GM12878 (cell line): ENCODE data around the gene MOCS1. TPM values are rescaled to one million over a fixed set of nuclear protein-coding genes. Genes with fewer than 3 reads are reported as not detected.
A peak's percentile ranks its signal among the peaks of the same experiment; 100 is the strongest.

Experiments
- BCL11A ChIP-seq: IDR thresholded peaks from 2 replicates; pipeline ENCODE4 v1.6.1; 2011; ENCODE audit warnings: low read depth, low read length
- BHLHE40 ChIP-seq, 2 experiments: fragments of 450-650 bp in 1 of 2; IDR thresholded peaks; 2 replicates each; pipeline ENCODE4 v1.6.1; 2011 to 2017; ENCODE audit warnings: low read depth in 2 of 2, borderline replicate concordance in 1 of 2, improper control_type of control experiment in 1 of 2, low read length in 1 of 2, mild to moderate bottlenecking in 1 of 2
- CREM ChIP-seq: IDR thresholded peaks from 2 replicates; pipeline ENCODE4 v1.6.1; 2014; ENCODE audit warnings: antibody characterized with exemption, low read depth
- HCFC1 ChIP-seq: fragments of 150-350 bp; IDR thresholded peaks from 2 replicates; pipeline ENCODE4 v1.6.1; 2014; ENCODE audit warnings: low read length
- HDGF ChIP-seq: fragments of 450-650 bp; IDR thresholded peaks from 2 replicates; pipeline ENCODE4 v1.6.1; 2016; ENCODE audit warnings: antibody characterized with exemption
- NFXL1 ChIP-seq: fragments of 450-650 bp; IDR thresholded peaks from 2 replicates; pipeline ENCODE4 v1.6.1; 2017; ENCODE audit warnings: antibody characterized with exemption, mild to moderate bottlenecking, borderline replicate concordance
- NR2C1 ChIP-seq: fragments of 450-650 bp; IDR thresholded peaks from 2 replicates; pipeline ENCODE4 v1.6.1; 2017; ENCODE audit warnings: antibody characterized with exemption, mild to moderate bottlenecking, moderate library complexity
- RBBP5 ChIP-seq: fragments of 200-600 bp; sonication (generic); conservative IDR thresholded peaks from 2 replicates; pipeline ENCODE4 v1.6.1; 2016
- ZNF274 ChIP-seq: IDR thresholded peaks from one replicate; pipeline ENCODE4 v1.8.0; 2011; ENCODE audit not compliant: insufficient read length, insufficient read depth
- polyA plus RNA-seq, 11 experiments: library from polyadenylated mRNA; depleted of rRNA in 4 of 11; unstranded in 6 of 11; stranded (reverse) in 5 of 11; fragments of >200 nt; fragmentation: Nextera tagmentation in 4 of 11; fragmentation: Illumina TruSeq in 1 of 11; extraction: Ambion mirVana in 4 of 11; extraction: Trizol in 1 of 11; gene quantifications; 1 replicate in 1 of 11; 2 replicates in 10 of 11; pipeline versions ENCODE4 v1.2.1 to v1.2.3, GENCODE V29; 2011 to 2016; ENCODE audit warnings: inconsistent platforms in 2 of 11, missing spikeins in 2 of 11, low read depth in 1 of 11
- total RNA-seq, 4 experiments: library from RNA; depleted of rRNA in 3 of 4; stranded (reverse); fragments of >200 nt in 3 of 4; fragmentation: Illumina TruSeq in 1 of 4; extraction: Trizol in 1 of 4; gene quantifications; 2 replicates each; pipeline versions ENCODE4 v1.2.1 to v1.2.3, GENCODE V29; 2013 to 2021
- TF ChIP-seq, protein P1 (sequence below): fragments of 450-650 bp; IDR thresholded peaks from 2 replicates; pipeline ENCODE4 v1.6.1; 2014; ENCODE audit warnings: mild to moderate bottlenecking
- TF ChIP-seq, protein P2 (sequence below): fragments of 450-650 bp; formaldehyde crosslinking; IDR thresholded peaks from 2 replicates; pipeline ENCODE4 v1.5.0; 2022; ENCODE audit warnings: mild to moderate bottlenecking, missing genetic modification characterization
- TF ChIP-seq, protein P3 (sequence below): fragments of 150-350 bp; IDR thresholded peaks from 2 replicates; pipeline ENCODE4 v1.6.1; 2014; ENCODE audit warnings: mild to moderate bottlenecking, low read depth, low read length
- TF ChIP-seq, protein P4 (sequence below): fragments of 450-650 bp; IDR thresholded peaks from 2 replicates; pipeline ENCODE4 v1.6.1; 2017; ENCODE audit warnings: mild to moderate bottlenecking, moderate library complexity
- TF ChIP-seq, protein P5 (sequence below): IDR thresholded peaks from 2 replicates; pipeline ENCODE4 v1.6.1; 2012; ENCODE audit warnings: low read depth, low read length, improper control_type of control experiment

The MOCS1 gene
- total and polyA plus RNA-seq, 10 of the 15 experiments (the other 5 are each of a cell fraction or from before 2014, with no cell fraction given) = 0.02 to 5.4 (median 0.16) TPM; not detected in 2

DNA sequence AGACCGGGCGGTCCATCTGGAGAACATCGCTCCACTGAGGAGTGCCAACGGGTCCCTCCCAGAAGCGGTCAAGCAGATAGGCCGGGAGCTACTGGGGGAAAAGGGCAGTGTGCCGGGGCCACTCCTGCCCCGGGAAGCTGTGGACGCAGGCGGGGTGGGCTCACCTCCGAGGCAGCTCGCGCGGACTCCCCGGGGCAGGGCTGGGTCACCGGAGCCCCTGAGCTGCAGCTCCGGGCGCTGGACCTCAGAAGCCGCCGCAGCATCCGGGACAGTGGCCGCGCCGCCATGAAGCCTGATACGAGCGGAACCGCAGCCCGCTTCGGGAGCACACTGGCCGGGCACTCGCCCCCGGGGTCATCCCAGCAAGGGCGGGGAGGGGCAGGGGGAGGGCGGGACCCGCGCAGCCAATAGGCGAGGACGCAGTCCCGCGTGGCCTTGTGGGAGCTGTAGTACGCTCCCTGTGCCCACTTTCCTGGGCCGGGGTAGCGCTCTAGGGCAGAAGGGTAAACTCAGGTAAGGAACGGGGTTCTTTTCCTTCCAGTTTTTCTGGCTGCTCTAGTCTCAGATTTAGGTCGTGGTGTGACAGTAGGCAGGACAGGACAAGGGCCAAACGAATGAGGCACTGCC is at the start of gene MOCS1 (continued):
- TF ChIP-seq BHLHE40 (IDR thresholded peaks at IDR 0.05; ENCODE audit: borderline replicate concordance in 1 of 2, low read depth in 2 of 2, low read length in 1 of 2) = no peak
- TF ChIP-seq HCFC1 = peak; percentile 57
- TF ChIP-seq CREM = no peak
- TF ChIP-seq, protein P1, sequence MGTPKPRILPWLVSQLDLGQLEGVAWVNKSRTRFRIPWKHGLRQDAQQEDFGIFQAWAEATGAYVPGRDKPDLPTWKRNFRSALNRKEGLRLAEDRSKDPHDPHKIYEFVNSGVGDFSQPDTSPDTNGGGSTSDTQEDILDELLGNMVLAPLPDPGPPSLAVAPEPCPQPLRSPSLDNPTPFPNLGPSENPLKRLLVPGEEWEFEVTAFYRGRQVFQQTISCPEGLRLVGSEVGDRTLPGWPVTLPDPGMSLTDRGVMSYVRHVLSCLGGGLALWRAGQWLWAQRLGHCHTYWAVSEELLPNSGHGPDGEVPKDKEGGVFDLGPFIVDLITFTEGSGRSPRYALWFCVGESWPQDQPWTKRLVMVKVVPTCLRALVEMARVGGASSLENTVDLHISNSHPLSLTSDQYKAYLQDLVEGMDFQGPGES = no peak
- TF ChIP-seq, protein P2, sequence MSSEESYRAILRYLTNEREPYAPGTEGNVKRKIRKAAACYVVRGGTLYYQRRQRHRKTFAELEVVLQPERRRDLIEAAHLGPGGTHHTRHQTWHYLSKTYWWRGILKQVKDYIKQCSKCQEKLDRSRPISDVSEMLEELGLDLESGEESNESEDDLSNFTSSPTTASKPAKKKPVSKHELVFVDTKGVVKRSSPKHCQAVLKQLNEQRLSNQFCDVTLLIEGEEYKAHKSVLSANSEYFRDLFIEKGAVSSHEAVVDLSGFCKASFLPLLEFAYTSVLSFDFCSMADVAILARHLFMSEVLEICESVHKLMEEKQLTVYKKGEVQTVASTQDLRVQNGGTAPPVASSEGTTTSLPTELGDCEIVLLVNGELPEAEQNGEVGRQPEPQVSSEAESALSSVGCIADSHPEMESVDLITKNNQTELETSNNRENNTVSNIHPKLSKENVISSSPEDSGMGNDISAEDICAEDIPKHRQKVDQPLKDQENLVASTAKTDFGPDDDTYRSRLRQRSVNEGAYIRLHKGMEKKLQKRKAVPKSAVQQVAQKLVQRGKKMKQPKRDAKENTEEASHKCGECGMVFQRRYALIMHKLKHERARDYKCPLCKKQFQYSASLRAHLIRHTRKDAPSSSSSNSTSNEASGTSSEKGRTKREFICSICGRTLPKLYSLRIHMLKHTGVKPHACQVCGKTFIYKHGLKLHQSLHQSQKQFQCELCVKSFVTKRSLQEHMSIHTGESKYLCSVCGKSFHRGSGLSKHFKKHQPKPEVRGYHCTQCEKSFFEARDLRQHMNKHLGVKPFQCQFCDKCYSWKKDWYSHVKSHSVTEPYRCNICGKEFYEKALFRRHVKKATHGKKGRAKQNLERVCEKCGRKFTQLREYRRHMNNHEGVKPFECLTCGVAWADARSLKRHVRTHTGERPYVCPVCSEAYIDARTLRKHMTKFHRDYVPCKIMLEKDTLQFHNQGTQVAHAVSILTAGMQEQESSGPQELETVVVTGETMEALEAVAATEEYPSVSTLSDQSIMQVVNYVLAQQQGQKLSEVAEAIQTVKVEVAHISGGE (CRISPR knock-in tag) = no peak
- peak; percentile 25; the same call in 1 of the 2 replicates for TF ChIP-seq NR2C1
- TF ChIP-seq BCL11A = no peak
- TF ChIP-seq ZNF274 = no peak
- TF ChIP-seq, protein P3, sequence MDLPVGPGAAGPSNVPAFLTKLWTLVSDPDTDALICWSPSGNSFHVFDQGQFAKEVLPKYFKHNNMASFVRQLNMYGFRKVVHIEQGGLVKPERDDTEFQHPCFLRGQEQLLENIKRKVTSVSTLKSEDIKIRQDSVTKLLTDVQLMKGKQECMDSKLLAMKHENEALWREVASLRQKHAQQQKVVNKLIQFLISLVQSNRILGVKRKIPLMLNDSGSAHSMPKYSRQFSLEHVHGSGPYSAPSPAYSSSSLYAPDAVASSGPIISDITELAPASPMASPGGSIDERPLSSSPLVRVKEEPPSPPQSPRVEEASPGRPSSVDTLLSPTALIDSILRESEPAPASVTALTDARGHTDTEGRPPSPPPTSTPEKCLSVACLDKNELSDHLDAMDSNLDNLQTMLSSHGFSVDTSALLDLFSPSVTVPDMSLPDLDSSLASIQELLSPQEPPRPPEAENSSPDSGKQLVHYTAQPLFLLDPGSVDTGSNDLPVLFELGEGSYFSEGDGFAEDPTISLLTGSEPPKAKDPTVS = no peak
- TF ChIP-seq, protein P4, sequence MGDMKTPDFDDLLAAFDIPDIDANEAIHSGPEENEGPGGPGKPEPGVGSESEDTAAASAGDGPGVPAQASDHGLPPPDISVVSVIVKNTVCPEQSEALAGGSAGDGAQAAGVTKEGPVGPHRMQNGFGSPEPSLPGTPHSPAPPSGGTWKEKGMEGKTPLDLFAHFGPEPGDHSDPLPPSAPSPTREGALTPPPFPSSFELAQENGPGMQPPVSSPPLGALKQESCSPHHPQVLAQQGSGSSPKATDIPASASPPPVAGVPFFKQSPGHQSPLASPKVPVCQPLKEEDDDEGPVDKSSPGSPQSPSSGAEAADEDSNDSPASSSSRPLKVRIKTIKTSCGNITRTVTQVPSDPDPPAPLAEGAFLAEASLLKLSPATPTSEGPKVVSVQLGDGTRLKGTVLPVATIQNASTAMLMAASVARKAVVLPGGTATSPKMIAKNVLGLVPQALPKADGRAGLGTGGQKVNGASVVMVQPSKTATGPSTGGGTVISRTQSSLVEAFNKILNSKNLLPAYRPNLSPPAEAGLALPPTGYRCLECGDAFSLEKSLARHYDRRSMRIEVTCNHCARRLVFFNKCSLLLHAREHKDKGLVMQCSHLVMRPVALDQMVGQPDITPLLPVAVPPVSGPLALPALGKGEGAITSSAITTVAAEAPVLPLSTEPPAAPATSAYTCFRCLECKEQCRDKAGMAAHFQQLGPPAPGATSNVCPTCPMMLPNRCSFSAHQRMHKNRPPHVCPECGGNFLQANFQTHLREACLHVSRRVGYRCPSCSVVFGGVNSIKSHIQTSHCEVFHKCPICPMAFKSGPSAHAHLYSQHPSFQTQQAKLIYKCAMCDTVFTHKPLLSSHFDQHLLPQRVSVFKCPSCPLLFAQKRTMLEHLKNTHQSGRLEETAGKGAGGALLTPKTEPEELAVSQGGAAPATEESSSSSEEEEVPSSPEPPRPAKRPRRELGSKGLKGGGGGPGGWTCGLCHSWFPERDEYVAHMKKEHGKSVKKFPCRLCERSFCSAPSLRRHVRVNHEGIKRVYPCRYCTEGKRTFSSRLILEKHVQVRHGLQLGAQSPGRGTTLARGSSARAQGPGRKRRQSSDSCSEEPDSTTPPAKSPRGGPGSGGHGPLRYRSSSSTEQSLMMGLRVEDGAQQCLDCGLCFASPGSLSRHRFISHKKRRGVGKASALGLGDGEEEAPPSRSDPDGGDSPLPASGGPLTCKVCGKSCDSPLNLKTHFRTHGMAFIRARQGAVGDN = no peak
- TF ChIP-seq HDGF = no peak
- TF ChIP-seq RBBP5 = no peak
- no peak for TF ChIP-seq NFXL1
- TF ChIP-seq, protein P5, sequence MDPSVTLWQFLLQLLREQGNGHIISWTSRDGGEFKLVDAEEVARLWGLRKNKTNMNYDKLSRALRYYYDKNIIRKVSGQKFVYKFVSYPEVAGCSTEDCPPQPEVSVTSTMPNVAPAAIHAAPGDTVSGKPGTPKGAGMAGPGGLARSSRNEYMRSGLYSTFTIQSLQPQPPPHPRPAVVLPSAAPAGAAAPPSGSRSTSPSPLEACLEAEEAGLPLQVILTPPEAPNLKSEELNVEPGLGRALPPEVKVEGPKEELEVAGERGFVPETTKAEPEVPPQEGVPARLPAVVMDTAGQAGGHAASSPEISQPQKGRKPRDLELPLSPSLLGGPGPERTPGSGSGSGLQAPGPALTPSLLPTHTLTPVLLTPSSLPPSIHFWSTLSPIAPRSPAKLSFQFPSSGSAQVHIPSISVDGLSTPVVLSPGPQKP = no peak
